ENCODE measurements around the gene FRMD1. TPM values are rescaled to one million over a fixed set of nuclear protein-coding genes. Genes with fewer than 3 reads are reported as not detected.

The FRMD1 gene
- total RNA-seq, 2 donors from 2014 or later, result 22.8 to 35.5 TPM

- ATAC-seq (no peak), DNase-seq (no peak)
- intact Hi-C loops (cut with DNase I, micrococcal nuclease), result no loop called here
Measured at GRCh38 chr6:168038576-168039140, 40.4 kb downstream of the FRMD1 start.

DNA sequence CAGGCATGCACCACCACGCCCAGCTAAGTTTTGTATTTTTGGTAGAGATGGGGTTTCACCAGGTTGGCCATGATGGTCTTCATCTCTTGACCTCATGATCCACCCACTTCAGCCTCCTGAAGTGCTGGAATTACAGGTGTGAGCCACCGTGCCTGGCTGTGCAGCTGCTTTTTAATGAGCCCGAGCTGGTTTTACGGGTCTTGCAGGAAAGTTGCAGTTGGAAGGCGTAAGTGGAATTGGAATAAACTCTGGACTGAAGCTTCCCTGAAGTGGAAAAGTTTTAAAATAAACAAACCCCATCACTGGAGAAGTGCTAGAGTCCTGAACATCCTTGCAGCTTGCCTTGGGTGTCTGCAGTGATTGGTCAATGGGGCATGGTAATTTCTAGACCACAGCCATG lies 41.2 kb downstream of the FRMD1 start:
- no peak for DNase-seq
- intact Hi-C loops (cut with DNase I, micrococcal nuclease), result no loop called here
- ATAC-seq, result no peak

GRCh38 chr6:168037242-168037641 lies 41.8 kb downstream of the FRMD1 start:
- DNase-seq (no peak), ATAC-seq (no peak)
- intact Hi-C loops (cut with DNase I, micrococcal nuclease), result no loop called here

- intact Hi-C loops (cut with DNase I, micrococcal nuclease), result no loop called here
- ATAC-seq, result peak; percentile 81
- peak; percentile 64 to 75 for DNase-seq
Measured at GRCh38 chr6:168035661-168036545, 43.1 kb downstream of the FRMD1 start.

GRCh38 chr6:168035098-168035660 lies 43.8 kb downstream of the FRMD1 start:
- intact Hi-C loops (cut with DNase I, micrococcal nuclease), result no loop called here
- DNase-seq (peak; percentile 66 to 69), ATAC-seq (peak; percentile 79)

DNA sequence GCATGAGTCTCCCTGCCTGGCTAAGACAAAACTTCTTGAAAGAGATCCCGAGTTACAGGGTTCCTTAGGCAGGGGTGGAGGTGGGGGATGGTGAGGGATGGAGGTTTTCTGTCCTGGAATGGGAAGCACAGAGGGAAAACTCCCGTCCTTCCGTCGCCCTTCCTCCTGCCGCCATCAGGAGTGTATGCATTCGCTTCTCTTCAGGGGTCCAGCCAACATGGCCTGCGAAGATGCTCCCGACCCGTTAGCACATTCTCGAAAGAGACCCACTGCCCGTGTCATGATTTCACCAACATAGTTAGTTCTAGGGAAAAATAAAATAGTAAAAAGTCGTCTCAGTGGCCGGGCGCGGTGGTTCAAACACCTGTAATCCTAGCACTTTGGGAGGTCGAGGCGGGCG lies 44.5 kb downstream of the FRMD1 start:
- ATAC-seq (no peak), DNase-seq (no peak)
- intact Hi-C loops (cut with DNase I, micrococcal nuclease), result no loop called here

- no peak for ATAC-seq
- DNase-seq, result no peak
- intact Hi-C loops (cut with DNase I, micrococcal nuclease), result no loop called here
Measured at GRCh38 chr6:168033791-168034190, 45.2 kb downstream of the FRMD1 start.

DNA sequence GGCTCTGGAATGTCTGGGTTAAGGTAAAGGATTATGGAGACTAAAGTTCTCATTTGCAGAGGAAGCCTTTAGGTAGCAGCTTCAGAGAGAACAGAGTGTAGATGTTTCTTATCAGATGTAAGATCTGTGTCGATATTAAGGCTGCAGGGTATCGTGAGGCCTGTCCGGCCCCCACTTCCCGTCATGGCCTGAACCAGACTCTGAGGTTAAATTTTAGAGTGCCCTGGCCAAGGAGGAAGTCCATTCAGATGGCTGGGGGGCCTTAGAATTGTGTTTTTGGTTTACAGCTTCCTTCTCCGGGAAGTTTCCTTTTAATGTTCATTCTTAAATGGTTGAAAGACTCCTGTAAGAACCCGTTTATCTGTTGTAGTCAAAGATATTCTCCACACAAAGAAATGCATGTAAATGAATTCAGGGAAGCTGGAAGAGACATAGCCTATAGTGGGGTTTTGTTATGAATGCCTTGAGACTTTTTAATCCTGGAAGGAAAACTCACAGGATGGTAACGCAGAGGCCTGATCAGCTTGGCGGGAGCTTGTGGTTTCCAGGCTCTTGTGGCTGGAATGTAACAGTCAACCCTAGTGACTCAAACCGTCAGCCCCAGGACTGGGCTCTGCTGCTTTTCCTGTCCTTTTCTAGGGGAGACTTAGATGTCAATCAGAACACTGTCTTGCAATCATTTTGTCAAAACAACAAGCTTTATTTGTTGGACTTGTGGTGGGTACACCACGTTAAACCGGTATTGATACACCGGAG lies 46.8 kb downstream of the FRMD1 start:
- DNase-seq, result no peak
- intact Hi-C loops (cut with DNase I, micrococcal nuclease), result no loop called here
- no peak for ATAC-seq

- no peak for DNase-seq
- intact Hi-C loops (cut with DNase I, micrococcal nuclease), result no loop called here
- no peak for ATAC-seq
Measured at GRCh38 chr6:168031411-168031971, 47.5 kb downstream of the FRMD1 start.

DNA sequence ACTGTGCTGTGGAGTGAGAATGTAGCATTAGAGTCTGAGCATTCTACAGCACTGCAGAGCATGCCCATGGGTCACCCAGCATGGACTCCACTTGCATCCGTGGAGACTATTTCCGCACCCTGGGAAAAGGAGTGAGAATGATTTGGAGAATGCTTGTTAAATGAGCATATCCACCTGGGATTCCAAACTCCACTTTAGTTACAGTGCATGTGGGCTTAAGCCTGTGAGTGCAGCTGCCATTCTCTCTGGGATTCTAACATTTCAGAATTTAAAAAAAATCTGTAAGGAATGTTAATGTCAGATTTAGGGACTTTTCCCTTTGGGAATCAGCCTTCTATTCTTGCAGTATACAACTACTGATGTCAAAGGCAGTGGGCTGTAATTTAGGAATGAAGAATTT lies 48.1 kb downstream of the FRMD1 start:
- no peak for ATAC-seq
- no peak for DNase-seq
- intact Hi-C loops (cut with DNase I, micrococcal nuclease), result no loop called here

DNA sequence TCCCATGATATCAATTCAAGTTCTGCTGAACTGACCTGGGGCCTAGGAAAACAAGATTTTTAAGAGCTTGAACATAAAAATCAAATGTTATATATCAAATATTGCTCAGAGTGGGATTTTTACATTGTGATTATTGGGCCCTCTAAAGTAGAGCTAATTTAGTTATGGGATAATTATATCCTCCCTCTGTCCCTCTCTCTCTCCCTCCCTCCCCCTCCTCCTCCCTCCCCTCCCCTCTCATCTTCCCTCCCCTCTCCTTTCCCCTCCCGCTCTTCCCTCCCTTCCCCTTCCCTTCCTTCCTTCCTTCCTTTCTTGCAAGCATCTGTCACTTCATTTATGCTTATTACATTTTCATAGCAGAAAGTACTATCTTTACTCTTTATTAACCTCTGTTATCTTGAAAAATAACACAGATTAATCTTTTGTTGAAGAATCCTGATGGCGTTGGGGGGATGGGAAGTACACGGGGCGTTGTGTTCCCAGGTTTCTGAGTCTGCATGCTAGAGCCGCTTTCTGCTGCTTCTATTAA lies 48.7 kb downstream of the FRMD1 start:
- DNase-seq (no peak), ATAC-seq (no peak)
- intact Hi-C loops (cut with DNase I, micrococcal nuclease), result no loop called here

DNA sequence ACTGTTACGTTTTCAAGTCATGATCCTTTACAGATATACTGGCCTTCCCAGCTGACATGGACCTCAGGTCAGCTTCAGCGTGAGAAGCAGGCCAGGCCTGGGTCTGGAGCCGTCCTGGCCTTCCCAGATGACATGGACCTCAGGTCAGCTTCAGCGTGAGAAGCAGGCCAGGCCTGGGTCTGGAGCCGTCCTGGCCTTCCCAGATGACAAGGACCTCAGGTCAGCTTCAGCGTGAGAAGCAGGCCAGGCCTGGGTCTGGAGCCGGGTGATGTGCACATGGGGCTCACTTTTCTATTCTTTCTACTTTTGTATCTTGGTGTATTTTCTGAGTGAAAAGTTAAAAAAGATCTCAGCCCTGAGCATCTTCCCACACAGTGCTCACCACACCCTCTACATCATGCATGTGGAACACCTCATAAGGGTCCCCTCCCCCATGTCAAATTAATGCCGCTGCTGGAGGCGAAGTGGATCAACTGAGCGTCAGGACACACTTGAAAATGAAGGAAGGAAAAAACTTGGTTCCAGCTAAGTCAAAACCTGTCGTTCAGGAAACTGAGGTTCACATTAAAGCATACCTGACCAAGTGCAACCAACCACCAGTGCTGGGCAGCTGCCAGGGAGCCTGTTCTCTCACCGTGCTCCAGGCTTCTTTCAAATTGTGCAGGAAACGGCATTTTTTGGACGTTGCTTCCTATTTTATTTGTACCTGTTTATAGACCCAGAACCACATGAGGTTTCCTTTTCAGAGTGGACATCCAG lies 49.4 kb downstream of the FRMD1 start:
- intact Hi-C loops (cut with DNase I, micrococcal nuclease), result no loop called here
- DNase-seq, result peak in 1 of 2 donors; percentile 2
- no peak for ATAC-seq

DNA sequence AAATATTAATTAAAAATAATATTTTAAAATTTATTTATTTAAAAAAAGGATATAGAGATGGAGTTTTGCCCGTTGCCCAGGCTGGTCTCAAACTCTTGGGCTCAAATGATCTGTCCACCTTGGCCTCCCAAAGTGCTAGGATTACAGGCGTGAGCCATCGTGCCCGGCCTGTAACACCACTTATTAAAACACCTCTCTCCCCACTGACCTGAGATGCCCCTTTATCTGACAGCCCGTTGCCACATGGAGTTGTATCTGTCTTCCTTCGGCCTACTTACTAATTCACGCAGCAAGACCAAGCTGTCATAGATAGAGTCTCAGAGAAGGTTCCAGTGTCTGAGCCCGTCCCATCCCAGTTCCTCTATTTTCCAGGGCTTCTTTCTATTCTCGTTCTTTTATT lies 50.8 kb downstream of the FRMD1 start:
- intact Hi-C loops (cut with DNase I, micrococcal nuclease), result no loop called here
- DNase-seq (no peak), ATAC-seq (no peak)

GRCh38 chr6:168027521-168027920 lies 51.5 kb downstream of the FRMD1 start:
- intact Hi-C loops (cut with DNase I, micrococcal nuclease), result no loop called here
- no peak for ATAC-seq
- DNase-seq, result no peak

GRCh38 chr6:168026925-168027324 lies 52.1 kb downstream of the FRMD1 start:
- intact Hi-C loops (cut with DNase I, micrococcal nuclease), result no loop called here
- ATAC-seq (no peak), DNase-seq (no peak)

- intact Hi-C loops (cut with DNase I, micrococcal nuclease), result no loop called here
- ATAC-seq, result no peak
- no peak for DNase-seq
Measured at GRCh38 chr6:168025831-168026710, 52.9 kb downstream of the FRMD1 start.

DNA sequence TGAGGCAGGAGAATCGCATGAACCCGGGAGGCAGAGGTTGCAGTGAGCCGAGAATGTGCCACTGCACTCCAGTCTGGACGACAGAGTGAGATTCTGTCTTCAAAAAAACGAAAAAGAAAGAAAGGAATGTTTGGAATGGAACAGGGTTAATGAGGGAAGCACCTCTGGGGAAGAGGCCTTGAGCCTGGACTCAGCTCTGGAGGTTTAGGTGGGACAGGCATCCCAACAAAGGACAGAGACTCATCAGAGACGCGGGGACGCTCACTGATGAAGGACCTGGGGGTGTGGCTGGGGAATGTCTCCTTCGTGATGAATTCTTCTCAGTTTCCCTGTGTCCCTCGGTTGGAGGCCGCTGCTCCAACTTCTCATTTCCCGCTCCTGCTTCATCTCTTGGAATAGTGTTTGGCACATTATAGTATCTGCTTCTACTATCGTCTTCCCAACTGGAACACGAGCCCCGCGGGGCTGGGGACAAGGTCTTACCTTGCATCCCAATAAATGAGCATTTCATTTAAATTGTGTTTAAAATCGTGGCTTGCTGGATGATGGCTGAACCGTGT lies 54.0 kb downstream of the FRMD1 start:
- DNase-seq (no peak), ATAC-seq (no peak)
- intact Hi-C loops (cut with DNase I, micrococcal nuclease), result no loop called here

All from left colon (tissue), 2 donors.